HepG2 (cell line): ENCODE data around the gene RHBDF2. TPM values are rescaled to one million over a fixed set of nuclear protein-coding genes. Genes with fewer than 3 reads are reported as not detected.

Experiments used
- ARID3A ChIP-seq: IDR thresholded peaks from 2 replicates; pipeline ENCODE4 v1.6.1; 2012; ENCODE audit warnings: low read depth, low read length, improper control_type of control experiment
- ASH2L ChIP-seq: fragments of 300-600, 200-600 bp; sonication (generic); IDR thresholded peaks from 2 replicates; pipeline ENCODE4 v1.7.0; 2017; ENCODE audit warnings: low read depth, mild to moderate bottlenecking, moderate library complexity, mixed read lengths, low read length; ENCODE audit not compliant: insufficient read length
- BRF2 ChIP-seq: sonication (generic); formaldehyde crosslinking; IDR thresholded peaks from 2 replicates; pipeline ENCODE4 v1.8.1; 2022; ENCODE audit warnings: mild to moderate bottlenecking, missing genetic modification reagents
- CHD2 ChIP-seq: IDR thresholded peaks from 2 replicates; pipeline ENCODE4 v1.6.1; 2011; ENCODE audit warnings: low read depth, low read length, improper control_type of control experiment
- HHEX ChIP-seq: IDR thresholded peaks from 2 replicates; pipeline ENCODE4 v1.6.1; 2016; ENCODE audit warnings: control low read depth
- HOXA7 ChIP-seq: sonication (generic); formaldehyde crosslinking; IDR thresholded peaks from 2 replicates; pipeline ENCODE4 v1.8.1; 2022; ENCODE audit warnings: mild to moderate bottlenecking, missing genetic modification reagents, moderate library complexity
- NFIC ChIP-seq: IDR thresholded peaks from 2 replicates; pipeline ENCODE4 v1.6.1; 2012; ENCODE audit warnings: mild to moderate bottlenecking, low read length, inconsistent platforms
- NR2F2 ChIP-seq: IDR thresholded peaks from 2 replicates; pipeline ENCODE4 v1.6.1; 2012; ENCODE audit warnings: low read depth, inconsistent platforms, borderline replicate concordance
- PHF20 ChIP-seq: sonication (generic); formaldehyde crosslinking; IDR thresholded peaks from 2 replicates; pipeline ENCODE4 v1.5.0; 2020; ENCODE audit warnings: mild to moderate bottlenecking, missing genetic modification reagents
- PHF8 ChIP-seq: sonication (generic); formaldehyde crosslinking; IDR thresholded peaks from 2 replicates; pipeline ENCODE4 v1.5.0; 2020; ENCODE audit warnings: missing genetic modification reagents
- SMAD9 ChIP-seq: sonication (generic); formaldehyde crosslinking; IDR thresholded peaks from 2 replicates; pipeline ENCODE4 v1.5.1; 2020; ENCODE audit warnings: mild to moderate bottlenecking, missing genetic modification reagents
- SNRNP70 ChIP-seq: fragments of 200-400 bp; formaldehyde crosslinking; IDR thresholded peaks from 2 replicates; pipeline ENCODE4 v1.6.1; 2017; ENCODE audit warnings: mild to moderate bottlenecking, low read depth, low read length, moderate library complexity
- TARDBP ChIP-seq: sonication (generic); formaldehyde crosslinking; IDR thresholded peaks from 2 replicates; pipeline ENCODE4 v1.8.0; 2022; ENCODE audit warnings: mild to moderate bottlenecking, missing genetic modification reagents
- TBX2 ChIP-seq: sonication (generic); formaldehyde crosslinking; IDR thresholded peaks from 2 replicates; pipeline ENCODE4 v1.5.0; 2020; ENCODE audit warnings: missing genetic modification reagents, mild to moderate bottlenecking, borderline replicate concordance
- TBX3 ChIP-seq: fragments of 450-650 bp; IDR thresholded peaks from 2 replicates; pipeline ENCODE4 v1.6.1; 2017; ENCODE audit warnings: antibody characterized with exemption, mild to moderate bottlenecking, inconsistent platforms, borderline replicate concordance
- ZBTB49 ChIP-seq: sonication (generic); formaldehyde crosslinking; IDR thresholded peaks from 2 replicates; pipeline ENCODE4 v1.4.0; 2020; ENCODE audit warnings: missing genetic modification reagents, borderline replicate concordance
- ZFP41 ChIP-seq: sonication (generic); formaldehyde crosslinking; IDR thresholded peaks from 2 replicates; pipeline ENCODE4 v1.4.0; 2020; ENCODE audit warnings: mild to moderate bottlenecking, missing genetic modification reagents, borderline replicate concordance
- ZNF275 ChIP-seq: sonication (generic); formaldehyde crosslinking; IDR thresholded peaks from 2 replicates; pipeline ENCODE4 v1.8.0; 2022; ENCODE audit warnings: missing genetic modification reagents, mild to moderate bottlenecking, inconsistent platforms, borderline replicate concordance
- ZNF672 ChIP-seq: sonication (generic); formaldehyde crosslinking; IDR thresholded peaks from 2 replicates; pipeline ENCODE4 v1.8.1; 2022; ENCODE audit warnings: missing genetic modification reagents
- ZNF703 ChIP-seq: sonication (generic); formaldehyde crosslinking; IDR thresholded peaks from 2 replicates; pipeline ENCODE4 v1.5.1; 2020; ENCODE audit warnings: missing genetic modification reagents, mild to moderate bottlenecking, moderate library complexity, borderline replicate concordance
- polyA plus RNA-seq, 8 experiments: library from polyadenylated mRNA; depleted of rRNA in 3 of 8; stranded (reverse) in 7 of 8; unstranded in 1 of 8; fragments of >200 nt; fragmentation: Illumina TruSeq in 4 of 8; extraction: Trizol in 4 of 8; gene quantifications; 2 replicates each; pipeline versions ENCODE4 v1.2.1 to v1.2.3, GENCODE V29; 2011 to 2016; ENCODE audit warnings: low read depth in 4 of 8, missing spikeins in 1 of 8, mixed read lengths in 1 of 8; ENCODE audit not compliant: insufficient read depth in 1 of 8
- total RNA-seq, 5 experiments: library from RNA; depleted of rRNA; stranded (reverse); fragments of >200 nt; fragmentation: Illumina TruSeq; extraction: Trizol; gene quantifications; 2 replicates each; pipeline ENCODE4 v1.2.3, GENCODE V29; 2016; ENCODE audit warnings: low read depth in 1 of 5

The RHBDF2 gene
- total and polyA plus RNA-seq, 2 of the 13 experiments (the other 11 are each of a cell fraction or from before 2014, with no cell fraction given) = 7.8 to 24.2 TPM

GRCh38 chr17:76501018-76501826 lies at the start of gene RHBDF2 (continued):
- TF ChIP-seq PHF8 (CRISPR knock-in tag) (peak; percentile 74), PHF20 (CRISPR knock-in tag) (no peak), TBX2 (CRISPR knock-in tag) (no peak; the same call in 1 of the 2 replicates), ZNF703 (CRISPR knock-in tag) (no peak), NFIC (no peak), ARID3A (no peak), SMAD9 (CRISPR knock-in tag) (no peak), SNRNP70 (no peak), TARDBP (CRISPR knock-in tag) (0 out of 2 replicates have a peak, but pooled peaks have one; percentile 31), TBX3 (no peak), ZNF275 (CRISPR knock-in tag) (no peak), BRF2 (CRISPR knock-in tag) (no peak), NR2F2 (no peak), ASH2L (no peak), ZBTB49 (CRISPR knock-in tag) (no peak), HOXA7 (CRISPR knock-in tag) (no peak), CHD2 (no peak), ZFP41 (CRISPR knock-in tag) (no peak), HHEX (CRISPR knock-in tag) (no peak), ZNF672 (CRISPR knock-in tag) (no peak)
